Progenitor cell of endocrine pancreas (in vitro differentiated cells): Measurements from ENCODE around the gene NPHP4. TPM values are rescaled to one million over a fixed set of nuclear protein-coding genes. Genes with fewer than 3 reads are reported as not detected.

ENCODE experiments used
- DNase-seq: peaks from one replicate; pipeline ENCODE4 v3.0.0; 2021; ENCODE audit warnings: low spot score; ENCODE audit not compliant: unreplicated experiment
- H3K27ac Mint-ChIP-seq: 2 replicates; pipeline ENCODE4 v1.8.0; 2021; ENCODE audit warnings: mild to moderate bottlenecking, moderate library complexity, mixed read lengths
- H3K27me3 Mint-ChIP-seq: 2 replicates; pipeline ENCODE4 v1.8.0; 2021; ENCODE audit warnings: mixed read lengths
- H3K36me3 Mint-ChIP-seq: 2 replicates; pipeline ENCODE4 v1.8.0; 2022; ENCODE audit warnings: mixed read lengths; ENCODE audit not compliant: insufficient read depth
- H3K4me1 Mint-ChIP-seq: 2 replicates; pipeline ENCODE4 v1.8.0; 2021; ENCODE audit warnings: low read depth, mixed read lengths
- H3K4me3 Mint-ChIP-seq: 2 replicates; pipeline ENCODE4 v1.8.0; 2021; ENCODE audit warnings: low read depth, mild to moderate bottlenecking, moderate library complexity, mixed read lengths
- H3K9me3 Mint-ChIP-seq: 2 replicates; pipeline ENCODE4 v1.8.0; 2021; ENCODE audit warnings: low read depth, mixed read lengths
- total RNA-seq: library from RNA; stranded (reverse); gene quantifications from 2 replicates; pipeline ENCODE4 v1.2.1, GENCODE V29; 2021
- TF ChIP-seq, protein P1 (sequence below): fragments of 200-600 bp; sonication (generic); IDR thresholded peaks from one replicate; pipeline ENCODE4 v1.5.0; 2021; ENCODE audit warnings: antibody characterized with exemption, mild to moderate bottlenecking; ENCODE audit not compliant: unreplicated experiment

Gene NPHP4
- total RNA-seq, 1 donor from 2014 or later: 29.9 TPM

GRCh38 chr1:5947978-5948680 lies 44.1 kb downstream of the NPHP4 start:
- no peak for DNase-seq
- Mint-ChIP-seq H3K9me3 (no peaks in the 10 kb centered on the region), H3K4me3 (no peak overlapping the region), H3K36me3 (peaks cover 17% of the 10 kb centered on the region), H3K4me1 (no peaks in the 10 kb centered on the region), H3K27ac (no peak overlapping the region), H3K27me3 (no peaks in the 10 kb centered on the region)
- TF ChIP-seq, protein P1, sequence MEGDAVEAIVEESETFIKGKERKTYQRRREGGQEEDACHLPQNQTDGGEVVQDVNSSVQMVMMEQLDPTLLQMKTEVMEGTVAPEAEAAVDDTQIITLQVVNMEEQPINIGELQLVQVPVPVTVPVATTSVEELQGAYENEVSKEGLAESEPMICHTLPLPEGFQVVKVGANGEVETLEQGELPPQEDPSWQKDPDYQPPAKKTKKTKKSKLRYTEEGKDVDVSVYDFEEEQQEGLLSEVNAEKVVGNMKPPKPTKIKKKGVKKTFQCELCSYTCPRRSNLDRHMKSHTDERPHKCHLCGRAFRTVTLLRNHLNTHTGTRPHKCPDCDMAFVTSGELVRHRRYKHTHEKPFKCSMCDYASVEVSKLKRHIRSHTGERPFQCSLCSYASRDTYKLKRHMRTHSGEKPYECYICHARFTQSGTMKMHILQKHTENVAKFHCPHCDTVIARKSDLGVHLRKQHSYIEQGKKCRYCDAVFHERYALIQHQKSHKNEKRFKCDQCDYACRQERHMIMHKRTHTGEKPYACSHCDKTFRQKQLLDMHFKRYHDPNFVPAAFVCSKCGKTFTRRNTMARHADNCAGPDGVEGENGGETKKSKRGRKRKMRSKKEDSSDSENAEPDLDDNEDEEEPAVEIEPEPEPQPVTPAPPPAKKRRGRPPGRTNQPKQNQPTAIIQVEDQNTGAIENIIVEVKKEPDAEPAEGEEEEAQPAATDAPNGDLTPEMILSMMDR: no peak

DNA sequence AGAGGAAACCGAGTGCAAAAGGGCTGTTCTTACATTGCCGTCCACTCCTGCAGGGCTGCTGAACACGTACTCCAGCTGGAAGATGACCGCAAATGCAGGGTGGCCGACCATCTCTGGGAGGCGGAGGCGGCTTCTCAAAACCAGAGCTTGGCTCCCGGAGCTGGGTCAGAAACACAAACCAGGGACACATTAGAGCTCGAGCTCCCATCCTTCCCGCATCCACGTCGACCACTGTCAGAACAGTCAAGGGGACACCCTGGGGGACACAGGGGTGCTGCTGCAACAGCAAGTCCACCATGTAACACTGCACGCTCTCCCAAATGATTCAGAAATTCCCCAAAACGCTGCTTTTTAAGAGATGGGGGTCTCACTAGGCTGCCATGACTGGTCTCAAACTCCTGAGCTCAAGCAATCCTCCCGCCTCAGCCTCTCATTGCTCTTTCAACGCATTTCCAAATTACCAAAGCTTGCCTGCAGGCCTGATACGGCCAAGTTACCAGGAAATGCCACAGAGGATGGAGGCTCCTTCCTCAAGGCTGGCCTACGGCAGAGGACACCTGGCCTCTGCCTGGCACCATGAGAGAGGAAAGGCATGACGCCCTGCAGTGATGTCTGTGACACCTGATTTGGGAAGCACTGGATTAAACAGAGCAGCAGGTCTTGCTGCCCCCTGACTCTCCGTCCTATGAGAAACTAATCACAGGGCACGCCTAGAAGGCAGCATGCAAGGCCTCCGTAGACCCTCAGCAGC lies 45.0 kb downstream of the NPHP4 start:
- H3K27me3 Mint-ChIP-seq: no peaks in the 10 kb centered on the region
- H3K4me1 Mint-ChIP-seq: no peaks in the 10 kb centered on the region
- no peak for DNase-seq
- no peak overlapping the region for H3K27ac Mint-ChIP-seq
- no peak overlapping the region for H3K4me3 Mint-ChIP-seq
- H3K36me3 Mint-ChIP-seq: peaks cover 16% of the 10 kb centered on the region
- no peaks in the 10 kb centered on the region for H3K9me3 Mint-ChIP-seq
- TF ChIP-seq, protein P1: no peak

GRCh38 chr1:5945445-5945844 lies 46.8 kb downstream of the NPHP4 start:
- Mint-ChIP-seq H3K4me3 (no peak overlapping the region), H3K4me1 (no peaks in the 10 kb centered on the region), H3K27me3 (no peaks in the 10 kb centered on the region), H3K9me3 (peaks cover 3% of the 10 kb centered on the region), H3K36me3 (peaks cover 19% of the 10 kb centered on the region), H3K27ac (no peak overlapping the region)
- no peak for DNase-seq
- TF ChIP-seq, protein P1: no peak

DNA sequence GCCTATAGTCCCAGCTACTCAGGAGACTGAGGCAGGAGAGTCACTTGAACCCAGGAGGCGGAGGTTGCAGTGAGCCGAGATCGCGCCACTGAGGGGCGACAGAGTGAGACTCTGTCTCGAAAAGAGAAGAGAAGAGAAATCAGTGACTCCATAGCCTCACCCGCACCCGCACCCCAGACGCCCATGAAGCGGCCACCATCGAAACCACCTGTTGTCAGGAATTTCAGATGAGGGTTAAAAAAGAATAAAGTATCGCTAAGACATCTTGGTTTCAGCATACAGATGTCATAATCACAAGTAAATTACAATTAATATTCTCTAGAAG lies 47.4 kb downstream of the NPHP4 start:
- H3K27me3 Mint-ChIP-seq: no peaks in the 10 kb centered on the region
- no peak for DNase-seq
- peaks cover 20% of the 10 kb centered on the region for H3K36me3 Mint-ChIP-seq
- peaks cover 3% of the 10 kb centered on the region for H3K9me3 Mint-ChIP-seq
- no peak overlapping the region for H3K4me3 Mint-ChIP-seq
- TF ChIP-seq, protein P1: no peak
- H3K27ac Mint-ChIP-seq: no peak overlapping the region
- H3K4me1 Mint-ChIP-seq: no peaks in the 10 kb centered on the region

DNA sequence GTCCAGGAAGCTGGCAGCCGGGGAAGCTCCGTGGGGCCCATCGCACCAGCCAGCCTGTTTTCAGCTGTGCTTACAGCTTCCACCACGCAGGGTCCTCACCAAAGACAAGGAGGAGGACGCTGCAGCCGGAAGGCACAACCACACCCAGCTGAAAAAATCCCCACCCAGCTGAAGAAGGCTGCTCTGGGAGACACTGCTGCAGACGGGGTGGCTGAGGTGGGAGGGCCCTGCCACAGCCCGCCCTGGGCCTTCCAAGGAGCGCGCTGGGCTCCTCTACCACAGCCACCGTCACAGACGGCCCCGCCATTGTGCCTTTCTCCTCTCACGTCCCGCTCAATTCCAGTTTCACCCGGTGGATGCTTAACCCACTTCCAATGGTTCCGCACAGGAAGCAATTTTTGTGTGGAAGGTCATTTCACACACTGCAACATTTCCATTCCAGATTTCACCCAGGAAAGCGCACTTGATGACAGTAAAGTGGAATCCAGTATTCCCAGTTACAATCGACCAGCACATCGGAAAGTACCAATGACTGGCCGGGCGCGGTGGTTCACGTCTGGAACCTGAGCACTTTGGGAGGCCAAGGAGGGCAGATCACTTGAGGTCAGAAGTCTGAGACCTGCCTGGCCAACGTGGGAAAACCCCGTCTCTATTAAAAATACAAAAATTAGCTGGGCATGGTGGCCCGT lies 47.9 kb downstream of the NPHP4 start:
- no peaks in the 10 kb centered on the region for H3K4me1 Mint-ChIP-seq
- H3K27ac Mint-ChIP-seq: no peak overlapping the region
- H3K9me3 Mint-ChIP-seq: peaks cover 3% of the 10 kb centered on the region
- DNase-seq: no peak
- H3K36me3 Mint-ChIP-seq: peaks cover 21% of the 10 kb centered on the region
- no peak overlapping the region for H3K4me3 Mint-ChIP-seq
- no peaks in the 10 kb centered on the region for H3K27me3 Mint-ChIP-seq
- TF ChIP-seq, protein P1: no peak
